Hepatocyte (in vitro differentiated cells): ENCODE results near the gene DNAJC5. TPM values are rescaled to one million over a fixed set of nuclear protein-coding genes. Genes with fewer than 3 reads are reported as not detected.

Experiments
- DNase-seq: peaks from one replicate; pipeline ENCODE4 v3.0.0-alpha.2; 2016; ENCODE audit warnings: low spot score
- H2AFZ ChIP-seq: fragments of 200-600 bp; sonication (generic); 2 replicates; pipeline ENCODE4 v1.6.0; 2016; ENCODE audit warnings: antibody characterized with exemption, mild to moderate bottlenecking
- H3K27ac ChIP-seq: fragments of 200-600 bp; sonication (generic); 2 replicates; pipeline ENCODE4 v1.5.1; 2016; ENCODE audit warnings: mild to moderate bottlenecking
- H3K27me3 ChIP-seq: fragments of 200-600 bp; sonication (generic); 2 replicates; pipeline ENCODE4 v1.6.1; 2016
- H3K36me3 ChIP-seq: fragments of 200-600 bp; sonication (generic); replicated peaks from 2 replicates; pipeline ENCODE4 v1.5.1; 2016; ENCODE audit warnings: low read depth; ENCODE audit not compliant: insufficient read depth
- H3K4me1 ChIP-seq: fragments of 200-600 bp; sonication (generic); 2 replicates; pipeline ENCODE4 v1.5.1; 2016; ENCODE audit warnings: mild to moderate bottlenecking, moderate library complexity; ENCODE audit not compliant: insufficient read depth
- H3K4me2 ChIP-seq: fragments of 200-600 bp; sonication (generic); 2 replicates; pipeline ENCODE4 v1.6.0; 2016
- H3K4me3 ChIP-seq: fragments of 200-600 bp; sonication (generic); 2 replicates; pipeline ENCODE4 v1.5.1; 2016; ENCODE audit warnings: mild to moderate bottlenecking
- H3K79me2 ChIP-seq: fragments of 200-600 bp; sonication (generic); 2 replicates; pipeline ENCODE4 v1.6.0; 2017; ENCODE audit warnings: mild to moderate bottlenecking
- H3K9me2 ChIP-seq: fragments of 200-600 bp; sonication (generic); replicated peaks from 2 replicates; pipeline ENCODE4 v1.6.0; 2017; ENCODE audit warnings: mild to moderate bottlenecking; ENCODE audit not compliant: insufficient read depth
- H3K9me3 ChIP-seq: fragments of 200-600 bp; sonication (generic); 2 replicates; pipeline ENCODE4 v1.5.1; 2016; ENCODE audit warnings: low read depth, mild to moderate bottlenecking
- H4K20me1 ChIP-seq: fragments of 200-600 bp; sonication (generic); 2 replicates; pipeline ENCODE4 v1.6.0; 2016; ENCODE audit warnings: mild to moderate bottlenecking; ENCODE audit not compliant: insufficient read depth, poor library complexity, severe bottlenecking
- EZH2 ChIP-seq: fragments of 200-600 bp; sonication (generic); IDR thresholded peaks from 2 replicates; pipeline ENCODE4 v1.6.1; 2016; ENCODE audit warnings: antibody characterized with exemption, mild to moderate bottlenecking, borderline replicate concordance
- EZH2phosphoT487 ChIP-seq: fragments of 200-600 bp; sonication (generic); IDR thresholded peaks from one replicate; pipeline ENCODE4 v1.6.1; 2018; ENCODE audit warnings: antibody characterized with exemption, mild to moderate bottlenecking, low read depth, moderate library complexity; ENCODE audit not compliant: unreplicated experiment, severe bottlenecking
- WGBS: methylation state at CpG from one replicate; pipeline ENCODE4 v1.1.6; 2016; ENCODE audit warnings: low lambda C conversion rate; ENCODE audit errors: missing lambda C conversion rate; 5-methylcytosine and 5-hydroxymethylcytosine counted together
- polyA plus RNA-seq: library from polyadenylated mRNA; unstranded; fragments of >200 nt; fragmentation: Nextera tagmentation; extraction: Ambion mirVana; gene quantifications from 2 replicates; pipeline ENCODE4 v1.2.1, GENCODE V29; 2016
- total RNA-seq: library from RNA; depleted of rRNA; stranded (reverse); fragments of >200 nt; gene quantifications from 2 replicates; pipeline ENCODE4 v1.2.3, GENCODE V29; 2014
- TF ChIP-seq, protein P1 (sequence below): fragments of 200-600 bp; sonication (generic); IDR thresholded peaks from 2 replicates; pipeline ENCODE4 v1.5.1; 2016; ENCODE audit warnings: antibody characterized with exemption, mild to moderate bottlenecking; ENCODE audit not compliant: poor library complexity

The DNAJC5 gene
- total and polyA plus RNA-seq, 2 experiments from 2014 or later, result 10.2 to 39.6 TPM

DNA sequence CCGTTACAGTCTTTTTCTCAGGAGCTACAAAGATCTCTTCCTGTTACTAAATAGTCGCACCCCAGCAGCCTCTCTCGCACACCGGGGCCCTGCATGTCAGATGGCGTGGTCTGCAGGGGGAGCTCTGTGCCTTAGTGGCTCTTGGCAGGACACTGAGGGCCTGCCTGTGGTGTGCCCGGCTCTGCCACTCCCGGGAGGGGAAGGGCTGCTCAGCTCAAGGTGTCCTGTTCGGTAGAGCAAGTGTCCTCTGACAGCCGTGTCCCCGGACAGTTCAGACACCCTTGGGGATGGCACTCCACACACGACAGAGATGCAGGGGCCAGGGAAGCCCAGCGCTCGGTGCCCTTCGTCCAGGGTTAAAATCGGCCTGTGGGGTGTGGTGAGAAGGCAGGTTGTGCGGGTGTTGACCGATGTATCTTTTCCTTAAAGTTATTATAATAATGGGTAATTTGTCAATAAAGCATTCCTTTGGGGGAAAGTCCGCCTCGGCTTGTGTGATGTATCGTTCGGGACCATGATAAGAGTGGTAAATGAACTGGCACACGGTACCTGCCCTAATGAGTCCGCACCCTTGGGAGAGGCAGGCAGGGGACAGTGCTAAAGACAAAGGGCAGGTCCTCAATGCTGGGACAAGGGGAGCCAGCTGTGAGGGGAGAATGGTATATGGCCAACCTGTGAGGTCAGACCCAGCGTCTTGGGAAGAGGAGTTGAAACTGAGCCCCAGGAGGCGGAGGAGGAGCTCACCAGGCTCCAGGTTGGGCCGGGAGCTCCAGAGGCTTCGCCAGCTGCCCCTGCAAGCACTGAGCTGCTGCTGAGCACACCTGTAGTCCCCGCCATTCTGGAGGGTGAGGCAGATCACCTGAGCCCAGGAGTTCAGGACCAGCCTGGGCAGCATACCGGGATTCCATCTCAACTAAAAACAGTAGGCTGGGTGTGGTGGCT lies 3.6 kb upstream of the DNAJC5 start:
- H4K20me1 ChIP-seq, result peaks cover 7% of the 10 kb centered on the region
- peaks cover under 1% of the 10 kb centered on the region for H3K4me1 ChIP-seq
- no peak overlapping the region for H3K4me2 ChIP-seq
- no peak overlapping the region for H3K4me3 ChIP-seq
- 95% methylated on average over 28 of the region's 29 CpGs for WGBS
- TF ChIP-seq, protein P1, sequence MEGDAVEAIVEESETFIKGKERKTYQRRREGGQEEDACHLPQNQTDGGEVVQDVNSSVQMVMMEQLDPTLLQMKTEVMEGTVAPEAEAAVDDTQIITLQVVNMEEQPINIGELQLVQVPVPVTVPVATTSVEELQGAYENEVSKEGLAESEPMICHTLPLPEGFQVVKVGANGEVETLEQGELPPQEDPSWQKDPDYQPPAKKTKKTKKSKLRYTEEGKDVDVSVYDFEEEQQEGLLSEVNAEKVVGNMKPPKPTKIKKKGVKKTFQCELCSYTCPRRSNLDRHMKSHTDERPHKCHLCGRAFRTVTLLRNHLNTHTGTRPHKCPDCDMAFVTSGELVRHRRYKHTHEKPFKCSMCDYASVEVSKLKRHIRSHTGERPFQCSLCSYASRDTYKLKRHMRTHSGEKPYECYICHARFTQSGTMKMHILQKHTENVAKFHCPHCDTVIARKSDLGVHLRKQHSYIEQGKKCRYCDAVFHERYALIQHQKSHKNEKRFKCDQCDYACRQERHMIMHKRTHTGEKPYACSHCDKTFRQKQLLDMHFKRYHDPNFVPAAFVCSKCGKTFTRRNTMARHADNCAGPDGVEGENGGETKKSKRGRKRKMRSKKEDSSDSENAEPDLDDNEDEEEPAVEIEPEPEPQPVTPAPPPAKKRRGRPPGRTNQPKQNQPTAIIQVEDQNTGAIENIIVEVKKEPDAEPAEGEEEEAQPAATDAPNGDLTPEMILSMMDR, result no peak
- TF ChIP-seq EZH2 (no peak), EZH2phosphoT487 (no peak)
- H3K9me2 ChIP-seq, result no peaks in the 10 kb centered on the region
- H3K9me3 ChIP-seq, result no peaks in the 10 kb centered on the region
- no peaks in the 10 kb centered on the region for H3K36me3 ChIP-seq
- no peak overlapping the region for H2AFZ ChIP-seq
- no peaks in the 10 kb centered on the region for H3K27me3 ChIP-seq
- H3K27ac ChIP-seq, result no peak overlapping the region
- peaks cover 9% of the 10 kb centered on the region for H3K79me2 ChIP-seq
- DNase-seq, result no peak

DNA sequence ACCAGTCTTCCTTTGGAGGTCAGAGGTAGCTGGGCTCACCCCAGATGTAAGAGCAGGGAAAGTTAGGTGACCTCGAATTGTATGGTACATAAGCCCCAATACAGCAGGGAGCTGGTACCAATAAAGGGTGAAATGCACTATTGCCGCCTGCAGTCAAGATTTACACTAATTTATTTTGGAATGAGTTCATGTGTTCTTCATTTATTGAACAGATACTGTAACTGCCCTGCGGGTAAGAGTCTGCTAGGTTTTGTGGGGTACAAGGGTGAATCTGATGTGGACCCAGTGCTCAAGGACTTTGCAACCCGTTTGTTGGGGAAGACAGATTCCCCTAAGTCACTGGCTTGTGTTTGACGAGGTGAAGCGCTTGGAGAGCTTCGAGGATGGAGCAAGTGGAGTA lies 2.5 kb upstream of the DNAJC5 start:
- peaks cover 18% of the 10 kb centered on the region for H4K20me1 ChIP-seq
- no peaks in the 10 kb centered on the region for H3K9me3 ChIP-seq
- no peak overlapping the region for H3K4me2 ChIP-seq
- H3K4me3 ChIP-seq, result no peak overlapping the region
- peaks cover 19% of the 10 kb centered on the region for H3K79me2 ChIP-seq
- no peaks in the 10 kb centered on the region for H3K27me3 ChIP-seq
- no peaks in the 10 kb centered on the region for H3K36me3 ChIP-seq
- H2AFZ ChIP-seq, result no peak overlapping the region
- DNase-seq, result no peak
- no peak overlapping the region for H3K27ac ChIP-seq
- WGBS, result 94% methylated on average over 7 of the region's 7 CpGs
- H3K4me1 ChIP-seq, result peaks cover 12% of the 10 kb centered on the region
- TF ChIP-seq, protein P1, result no peak
- no peak for TF ChIP-seq EZH2
- no peak for TF ChIP-seq EZH2phosphoT487
- no peaks in the 10 kb centered on the region for H3K9me2 ChIP-seq

DNA sequence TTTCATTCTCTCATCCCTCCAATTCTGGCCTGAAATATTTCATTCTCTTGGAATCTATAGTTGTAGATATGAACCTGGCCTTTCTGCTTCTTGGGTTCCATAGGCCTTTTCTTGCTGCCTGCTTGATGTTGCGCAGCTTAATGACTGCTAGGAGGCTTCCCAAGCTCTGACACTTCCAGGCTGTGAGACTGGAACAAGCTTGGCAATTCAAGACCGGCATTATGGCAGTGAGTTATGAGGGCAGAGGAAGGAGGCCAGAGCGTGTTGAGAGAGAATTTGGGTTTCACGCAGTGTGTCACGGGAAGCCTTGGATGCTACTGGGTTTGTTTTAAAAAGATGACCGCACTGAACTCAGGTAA lies 948 bp upstream of the DNAJC5 start:
- H3K4me3 ChIP-seq, result peak overlapping the region; percentile 4
- H3K9me2 ChIP-seq, result no peaks in the 10 kb centered on the region
- H3K27ac ChIP-seq, result peak overlapping the region; percentile 10
- no peak for DNase-seq
- whole genome bisulfite sequencing, result 25% methylated on average over 6 of the region's 6 CpGs
- peak overlapping the region; percentile 94 for H3K4me2 ChIP-seq
- no peak for TF ChIP-seq EZH2
- TF ChIP-seq, protein P1, result no peak
- no peak for TF ChIP-seq EZH2phosphoT487
- H3K79me2 ChIP-seq, result peaks cover 34% of the 10 kb centered on the region
- no peaks in the 10 kb centered on the region for H3K27me3 ChIP-seq
- H3K4me1 ChIP-seq, result peaks cover 14% of the 10 kb centered on the region
- peaks cover 33% of the 10 kb centered on the region for H4K20me1 ChIP-seq
- peak overlapping the region; percentile 22 for H2AFZ ChIP-seq
- H3K36me3 ChIP-seq, result no peaks in the 10 kb centered on the region
- no peaks in the 10 kb centered on the region for H3K9me3 ChIP-seq
